Neuronal stem cell (in vitro differentiated cells): ENCODE results near the gene QDPR.

ENCODE experiments used
- DNase-seq: peaks from one replicate; pipeline ENCODE4 v3.0.0-alpha.2; 2013; ENCODE audit warnings: low spot score
- H2AFZ ChIP-seq: one replicate; pipeline ENCODE4 v1.6.1; 2013; ENCODE audit warnings: mild to moderate bottlenecking, low read length, inconsistent platforms
- H2AK5ac ChIP-seq: 2 replicates; pipeline ENCODE4 v1.6.1; 2013; ENCODE audit warnings: low read depth, mild to moderate bottlenecking, inconsistent platforms, low read length, moderate library complexity, mixed read lengths
- H2BK120ac ChIP-seq: 2 replicates; pipeline ENCODE4 v1.6.1; 2013; ENCODE audit warnings: low read depth, mild to moderate bottlenecking, inconsistent platforms, low read length, moderate library complexity, mixed read lengths
- H2BK12ac ChIP-seq: one replicate; pipeline ENCODE4 v1.6.1; 2013; ENCODE audit warnings: low read length, inconsistent platforms
- H2BK15ac ChIP-seq: 2 replicates; pipeline ENCODE4 v1.6.1; 2013; ENCODE audit warnings: mild to moderate bottlenecking, low read length, inconsistent platforms, mixed read lengths
- H2BK5ac ChIP-seq: one replicate; pipeline ENCODE4 v1.6.1; 2013; ENCODE audit warnings: inconsistent platforms, mild to moderate bottlenecking, low read length, moderate library complexity
- H3K14ac ChIP-seq: one replicate; pipeline ENCODE4 v1.6.1; 2013; ENCODE audit warnings: low read length, inconsistent platforms
- H3K18ac ChIP-seq: 2 replicates; pipeline ENCODE4 v1.6.1; 2013; ENCODE audit warnings: low read length, inconsistent platforms
- H3K23ac ChIP-seq: 2 replicates; pipeline ENCODE4 v1.6.1; 2013; ENCODE audit warnings: low read depth, mild to moderate bottlenecking, mixed read lengths, low read length, inconsistent platforms; ENCODE audit not compliant: poor library complexity
- H3K27ac ChIP-seq: replicated peaks from 3 replicates; pipeline ENCODE4 v1.5.1; 2013; ENCODE audit warnings: low read length, inconsistent platforms
- H3K27me3 ChIP-seq, 3 experiments: 2 replicates each; pipeline ENCODE4 v1.6.1; 2013; ENCODE audit warnings: low read length in 3 of 3, mild to moderate bottlenecking in 2 of 3, inconsistent platforms in 1 of 3, low read depth in 1 of 3, mixed read lengths in 1 of 3, moderate library complexity in 1 of 3; ENCODE audit not compliant: control insufficient read depth in 3 of 3, insufficient read depth in 3 of 3
- H3K36me3 ChIP-seq, 2 donors: replicated peaks in 1 of 2; 2 replicates each; pipeline ENCODE4 v1.6.1; 2013; ENCODE audit warnings: low read length in 2 of 2; ENCODE audit not compliant: control insufficient read depth in 2 of 2, insufficient read depth in 2 of 2
- H3K4ac ChIP-seq: 2 replicates; pipeline ENCODE4 v1.6.1; 2013; ENCODE audit warnings: inconsistent platforms, mild to moderate bottlenecking, low read length, moderate library complexity
- H3K4me1 ChIP-seq, 2 donors: 1 replicate in 1 of 2; 2 replicates in 1 of 2; pipeline ENCODE4 v1.6.1; 2013; ENCODE audit warnings: low read length in 2 of 2, low read depth in 1 of 2; ENCODE audit not compliant: control insufficient read depth in 2 of 2, insufficient read depth in 1 of 2
- H3K4me2 ChIP-seq: one replicate; pipeline ENCODE4 v1.6.1; 2013; ENCODE audit warnings: mild to moderate bottlenecking, low read length, inconsistent platforms; ENCODE audit not compliant: insufficient read depth, poor library complexity, severe bottlenecking
- H3K4me3 ChIP-seq, 2 donors: 2 replicates each; pipeline ENCODE4 v1.5.1; 2013; ENCODE audit warnings: low read length in 2 of 2, mild to moderate bottlenecking in 2 of 2, inconsistent platforms in 1 of 2, moderate library complexity in 1 of 2
- H3K79me1 ChIP-seq: one replicate; pipeline ENCODE4 v1.6.1; 2013; ENCODE audit warnings: low read depth, mild to moderate bottlenecking, inconsistent platforms, low read length, moderate library complexity
- H3K9ac ChIP-seq: one replicate; pipeline ENCODE4 v1.6.1; 2013; ENCODE audit warnings: mild to moderate bottlenecking, low read depth, low read length, inconsistent platforms; ENCODE audit not compliant: poor library complexity
- H3K9me3 ChIP-seq, 2 donors: replicated peaks in 1 of 2; 2 replicates each; pipeline versions ENCODE3 to v1.6.1; 2013; ENCODE audit warnings: low read length in 2 of 2, mild to moderate bottlenecking in 2 of 2, inconsistent platforms in 1 of 2, low read depth in 1 of 2, mixed read lengths in 1 of 2, moderate library complexity in 1 of 2; ENCODE audit not compliant: control insufficient read depth in 2 of 2, insufficient read depth in 1 of 2
- H4K8ac ChIP-seq: one replicate; pipeline ENCODE4 v1.6.1; 2013; ENCODE audit warnings: low read depth, mild to moderate bottlenecking, inconsistent platforms, low read length, moderate library complexity
- H4K91ac ChIP-seq: one replicate; pipeline ENCODE4 v1.6.1; 2013; ENCODE audit warnings: low read length, low read depth, mild to moderate bottlenecking, inconsistent platforms; ENCODE audit not compliant: poor library complexity
- WGBS, 2 donors: extraction: QIAGEN DNeasy Blood & Tissue Kit; methylation state at CpG; one replicate each; pipeline ENCODE4 v1.1.7; 2013; ENCODE audit warnings: missing lambda C conversion rate in 2 of 2, mixed read lengths in 1 of 2; ENCODE audit not compliant: insufficient read length in 2 of 2, insufficient replicate concordance in 1 of 2; ENCODE audit errors: extremely low coverage in 2 of 2; 5-methylcytosine and 5-hydroxymethylcytosine counted together

QDPR gene

DNA sequence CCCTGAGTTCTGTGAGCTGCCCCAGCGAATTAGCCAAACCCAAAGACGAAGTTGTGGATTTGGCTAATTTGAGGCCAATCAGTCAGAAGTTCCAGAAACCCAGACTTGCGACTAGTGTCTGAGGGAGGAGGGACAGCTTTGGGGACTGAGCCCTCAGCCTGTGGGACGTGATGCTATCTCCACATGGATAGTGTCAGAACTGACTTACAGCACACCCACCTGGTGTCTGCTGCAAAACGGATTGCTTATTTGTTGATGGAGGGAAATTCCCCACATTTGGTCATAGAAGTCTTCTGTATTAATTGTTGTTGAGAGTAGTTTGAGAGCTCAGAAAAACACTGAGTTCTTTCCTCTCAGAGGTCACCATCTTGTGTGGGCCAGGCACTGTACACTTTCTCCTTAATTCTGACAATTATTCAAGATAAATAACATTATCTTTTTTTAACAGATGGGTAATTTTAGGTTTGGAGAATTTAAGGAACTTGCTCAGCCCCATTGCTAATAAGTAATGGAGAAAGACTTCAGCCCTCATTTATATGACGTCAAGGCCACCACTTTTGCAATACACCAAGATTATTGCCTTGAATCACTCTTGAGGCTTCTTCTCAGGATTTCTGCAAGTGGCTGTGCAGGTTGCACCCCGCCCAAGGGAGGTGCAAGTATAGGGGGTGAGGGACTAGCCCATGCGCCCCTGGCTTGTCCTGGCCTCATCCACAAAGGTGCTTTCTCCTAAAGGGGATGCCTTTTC, 19.8 kb upstream of the QDPR start:
- no peak overlapping the region for H2AK5ac ChIP-seq
- H3K79me1 ChIP-seq, result no peaks in the 10 kb centered on the region
- H3K36me3 ChIP-seq, result no peaks in the 10 kb centered on the region
- H3K27me3 ChIP-seq, result peaks cover 0 to 2% (median 0%) of the 10 kb centered on the region in 3 experiments
- no peak overlapping the region for H3K4ac ChIP-seq
- H3K14ac ChIP-seq, result no peak overlapping the region
- H3K4me3 ChIP-seq, result no peak overlapping the region
- H4K8ac ChIP-seq, result no peak overlapping the region
- H3K9me3 ChIP-seq, result peaks cover 0 to 2% of the 10 kb centered on the region in 2 donors
- H2BK120ac ChIP-seq, result no peak overlapping the region
- H4K91ac ChIP-seq, result no peak overlapping the region
- no peak overlapping the region for H2BK5ac ChIP-seq
- H3K18ac ChIP-seq, result no peak overlapping the region
- H3K23ac ChIP-seq, result no peak overlapping the region
- H2BK15ac ChIP-seq, result no peak overlapping the region
- no CpG with 5 or more reads among the region's 8 CpGs for WGBS, 2 donors
- H3K27ac ChIP-seq, result no peak overlapping the region
- H3K9ac ChIP-seq, result no peak overlapping the region
- no peak overlapping the region for H2AFZ ChIP-seq
- no peak overlapping the region for H2BK12ac ChIP-seq
- no peak for DNase-seq
- H3K4me1 ChIP-seq, result no peaks in the 10 kb centered on the region
- H3K4me2 ChIP-seq, result no peak overlapping the region

DNA sequence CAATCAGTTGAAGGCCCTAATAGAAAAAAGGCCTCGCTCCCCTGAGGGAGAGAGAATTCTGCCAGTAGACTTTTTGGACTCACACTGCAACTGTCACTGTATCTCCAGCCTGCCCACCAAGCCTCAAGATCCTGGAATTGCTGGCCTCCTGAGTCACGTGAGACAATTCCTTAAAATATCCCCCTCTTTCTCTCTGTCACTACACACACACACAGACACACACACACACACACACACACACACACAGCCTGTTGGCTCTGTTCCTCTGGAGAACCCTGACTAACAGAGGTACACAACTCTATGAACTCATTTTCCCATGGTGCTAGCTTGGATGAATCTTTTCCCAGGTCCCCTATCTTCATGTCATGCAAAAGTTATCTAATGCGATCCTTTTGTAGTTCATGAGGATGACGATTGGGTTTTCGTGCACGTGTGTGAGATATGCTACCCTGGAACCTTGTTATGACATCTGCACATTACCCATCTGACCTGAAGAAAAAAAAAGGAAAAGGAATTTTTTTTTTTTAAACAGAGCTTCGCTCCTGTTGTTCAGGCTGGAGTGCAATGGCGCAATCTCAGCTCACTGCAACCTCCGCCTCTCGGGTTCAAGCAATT, 16.8 kb upstream of the QDPR start:
- no peak overlapping the region for H2BK5ac ChIP-seq
- no CpG with 5 or more reads among the region's 10 CpGs for WGBS, 2 donors
- H3K4me1 ChIP-seq, result no peaks in the 10 kb centered on the region
- no peak overlapping the region for H2BK120ac ChIP-seq
- peak overlapping the region; percentile 64 for H3K14ac ChIP-seq
- no peak overlapping the region for H3K27ac ChIP-seq
- no peaks in the 10 kb centered on the region for H3K79me1 ChIP-seq
- H3K9ac ChIP-seq, result no peak overlapping the region
- no peak overlapping the region for H2BK12ac ChIP-seq
- H3K18ac ChIP-seq, result no peak overlapping the region
- H4K8ac ChIP-seq, result no peak overlapping the region
- no peak overlapping the region for H2AK5ac ChIP-seq
- no peak overlapping the region for H4K91ac ChIP-seq
- H2AFZ ChIP-seq, result no peak overlapping the region
- H3K23ac ChIP-seq, result no peak overlapping the region
- H3K4me2 ChIP-seq, result no peak overlapping the region
- no peak for DNase-seq
- H3K27me3 ChIP-seq, result peaks cover 0 to 4% (median 0%) of the 10 kb centered on the region in 3 experiments
- H3K4me3 ChIP-seq, result no peak overlapping the region
- H3K36me3 ChIP-seq, result no peaks in the 10 kb centered on the region
- no peak overlapping the region for H2BK15ac ChIP-seq
- H3K4ac ChIP-seq, result no peak overlapping the region
- peaks cover 0 to 2% of the 10 kb centered on the region in 2 donors for H3K9me3 ChIP-seq

DNA sequence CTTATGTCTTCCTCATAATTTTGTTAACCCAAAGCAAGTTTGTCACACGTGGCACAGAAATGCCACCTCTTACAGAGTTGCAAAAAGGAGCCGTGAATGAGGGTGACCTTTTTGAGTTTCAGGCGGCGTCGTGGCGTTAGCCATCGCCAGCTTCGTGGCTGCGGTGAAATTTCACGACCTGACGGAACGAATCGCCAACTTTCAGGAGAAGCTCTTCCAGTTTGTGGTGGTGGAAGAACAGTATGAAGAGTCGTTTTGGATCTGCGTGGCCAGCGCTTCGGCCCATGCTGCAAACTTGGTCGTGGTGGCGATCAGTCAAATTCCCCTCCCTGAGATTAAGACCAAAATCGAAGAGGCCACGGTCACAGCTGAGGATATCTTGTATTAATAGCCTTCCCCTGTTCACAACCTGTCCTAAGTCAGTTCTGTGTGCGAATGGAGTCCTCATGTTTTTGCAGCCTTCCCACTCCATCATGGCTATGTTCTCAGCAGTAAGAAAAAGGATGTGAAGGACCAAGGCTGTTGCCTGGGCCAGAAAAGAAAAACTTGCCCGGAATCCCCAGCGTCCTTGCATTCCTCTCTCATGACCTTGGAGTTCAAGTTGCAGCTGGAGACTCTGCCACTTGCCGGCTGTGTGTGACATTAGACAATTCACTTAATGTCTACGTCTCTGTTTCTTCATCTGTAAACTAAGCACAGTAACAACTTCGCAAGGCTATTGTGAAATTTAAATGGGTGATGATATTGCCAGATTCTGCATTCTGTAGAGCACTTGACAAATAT, 15.0 kb upstream of the QDPR start:
- Histone ChIP-seq H3K27ac (no peak overlapping the region), H3K23ac (no peak overlapping the region), H2AFZ (no peak overlapping the region), H3K9me3 (peaks cover 0 to 2% of the 10 kb centered on the region in 2 donors), H4K8ac (no peak overlapping the region), H2BK120ac (no peak overlapping the region), H4K91ac (no peak overlapping the region), H2BK15ac (no peak overlapping the region), H3K4me2 (no peak overlapping the region), H3K9ac (no peak overlapping the region), H3K36me3 (no peaks in the 10 kb centered on the region), H3K79me1 (no peaks in the 10 kb centered on the region), H2AK5ac (peak overlapping the region; percentile 47), H3K4ac (no peak overlapping the region), H3K4me1 (no peaks in the 10 kb centered on the region), H3K18ac (no peak overlapping the region), H3K14ac (no peak overlapping the region), H2BK5ac (no peak overlapping the region), H3K27me3 (peaks cover 0 to 7% (median 0%) of the 10 kb centered on the region in 3 experiments), H2BK12ac (no peak overlapping the region), H3K4me3 (no peak overlapping the region)
- no CpG with 5 or more reads among the region's 27 CpGs for WGBS, 2 donors
- no peak for DNase-seq

DNA sequence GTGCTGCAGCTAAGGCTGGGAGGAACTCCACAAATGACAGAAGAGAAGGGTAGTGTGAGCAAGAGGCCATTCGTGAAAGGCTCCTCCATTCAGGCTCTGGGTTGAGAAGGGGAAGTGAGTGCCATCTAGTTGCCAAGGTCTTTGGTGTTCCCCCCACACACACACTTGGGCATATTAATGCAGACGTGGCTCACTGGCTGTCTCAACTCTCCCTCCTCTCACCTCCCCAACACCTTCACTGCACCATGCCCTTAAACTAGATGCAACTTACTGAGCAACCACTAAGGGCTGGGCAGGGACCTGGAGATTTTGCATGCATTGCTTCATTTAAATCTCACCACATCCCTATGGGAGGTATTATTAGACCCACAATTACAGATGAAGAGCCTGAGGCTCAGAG, 11.8 kb upstream of the QDPR start:
- no CpG with 5 or more reads among the region's 2 CpGs for WGBS, 2 donors
- Histone ChIP-seq H2AFZ (no peak overlapping the region), H3K27me3 (peaks cover 0 to 26% (median 0%) of the 10 kb centered on the region in 3 experiments)

More for the DNA sequence above, 11.8 kb upstream of the QDPR start:
- H3K36me3 ChIP-seq, result no peaks in the 10 kb centered on the region
- H3K14ac ChIP-seq, result no peak overlapping the region
- H3K18ac ChIP-seq, result no peak overlapping the region
- H2AK5ac ChIP-seq, result no peak overlapping the region
- H2BK15ac ChIP-seq, result no peak overlapping the region
- no peak overlapping the region for H3K4ac ChIP-seq
- no peak overlapping the region for H4K91ac ChIP-seq
- no peak overlapping the region for H4K8ac ChIP-seq
- no peaks in the 10 kb centered on the region for H3K9me3 ChIP-seq
- peak overlapping the region in 1 of 2 donors; percentile 58 for H3K4me3 ChIP-seq
- H2BK5ac ChIP-seq, result no peak overlapping the region
- no peak overlapping the region for H3K23ac ChIP-seq
- no peak overlapping the region for H3K9ac ChIP-seq
- H3K27ac ChIP-seq, result no peak overlapping the region
- H3K79me1 ChIP-seq, result no peaks in the 10 kb centered on the region
- no peak overlapping the region for H2BK120ac ChIP-seq
- no peak overlapping the region for H3K4me2 ChIP-seq
- no peak for DNase-seq
- no peaks in the 10 kb centered on the region for H3K4me1 ChIP-seq
- no peak overlapping the region for H2BK12ac ChIP-seq
